H9 (cell line): ENCODE data around the gene CTDNEP1. TPM values are rescaled to one million over a fixed set of nuclear protein-coding genes. Genes with fewer than 3 reads are reported as not detected.
A peak's percentile ranks its signal among the peaks of the same experiment; 100 is the strongest.

Experiments used
- DNase-seq: peaks from one replicate; pipeline ENCODE4 v3.0.0-alpha.2; 2017
- H2AFZ ChIP-seq: one replicate; pipeline ENCODE4 v1.6.1; 2013; ENCODE audit warnings: mild to moderate bottlenecking, low read length, control low read depth, moderate library complexity
- H2AK5ac ChIP-seq: 2 replicates; pipeline ENCODE4 v1.6.1; 2013; ENCODE audit warnings: low read length, control low read depth, mixed read lengths; ENCODE audit not compliant: insufficient read length
- H2BK120ac ChIP-seq: one replicate; pipeline ENCODE4 v1.6.1; 2013; ENCODE audit warnings: low read depth, mild to moderate bottlenecking, low read length, control low read depth, inconsistent platforms; ENCODE audit not compliant: poor library complexity, severe bottlenecking
- H2BK12ac ChIP-seq: 2 replicates; pipeline ENCODE4 v1.6.1; 2013; ENCODE audit warnings: low read length, control low read depth, mixed read lengths, low read depth; ENCODE audit not compliant: insufficient read length
- H2BK15ac ChIP-seq: 2 replicates; pipeline ENCODE4 v1.6.1; 2013; ENCODE audit warnings: low read depth, low read length, control low read depth
- H2BK20ac ChIP-seq: one replicate; pipeline ENCODE4 v1.6.1; 2013; ENCODE audit warnings: low read depth, mild to moderate bottlenecking, low read length, control low read depth, inconsistent platforms; ENCODE audit not compliant: poor library complexity, severe bottlenecking
- H2BK5ac ChIP-seq: 2 replicates; pipeline ENCODE4 v1.6.1; 2013; ENCODE audit warnings: low read length, control low read depth, mixed read lengths; ENCODE audit not compliant: insufficient read length
- H3K14ac ChIP-seq: 2 replicates; pipeline ENCODE4 v1.6.1; 2013; ENCODE audit warnings: low read length, control low read depth; ENCODE audit not compliant: insufficient read depth
- H3K18ac ChIP-seq: 2 replicates; pipeline ENCODE4 v1.6.1; 2013; ENCODE audit warnings: low read depth, mild to moderate bottlenecking, mixed read lengths, low read length, control low read depth; ENCODE audit not compliant: insufficient read length
- H3K23ac ChIP-seq: 2 replicates; pipeline ENCODE4 v1.6.1; 2013; ENCODE audit warnings: low read length, control low read depth, mixed read lengths, low read depth; ENCODE audit not compliant: insufficient read length
- H3K23me2 ChIP-seq: 2 replicates; pipeline ENCODE4 v1.6.1; 2013; ENCODE audit warnings: low read depth, mild to moderate bottlenecking, mixed read lengths, low read length, control low read depth; ENCODE audit not compliant: insufficient read length, poor library complexity, severe bottlenecking
- H3K27ac ChIP-seq: 2 replicates; pipeline ENCODE4 v1.5.1; 2013; ENCODE audit warnings: low read length, control low read depth, mixed read lengths, low read depth; ENCODE audit not compliant: insufficient read length
- H3K27me3 ChIP-seq: 2 replicates; pipeline ENCODE4 v1.6.1; 2013; ENCODE audit warnings: low read length, control low read depth, inconsistent platforms; ENCODE audit not compliant: insufficient read depth
- H3K4ac ChIP-seq: 2 replicates; pipeline ENCODE4 v1.6.1; 2013; ENCODE audit warnings: low read depth, mild to moderate bottlenecking, control low read depth, inconsistent platforms, low read length, moderate library complexity
- H3K4me1 ChIP-seq: 2 replicates; pipeline ENCODE4 v1.6.1; 2013; ENCODE audit warnings: low read length, control low read depth, inconsistent platforms; ENCODE audit not compliant: insufficient read depth
- H3K4me2 ChIP-seq: 2 replicates; pipeline ENCODE4 v1.6.1; 2013; ENCODE audit warnings: low read length, control low read depth, mixed read lengths; ENCODE audit not compliant: insufficient read length, insufficient read depth
- H3K56ac ChIP-seq: 2 replicates; pipeline ENCODE4 v1.6.1; 2013; ENCODE audit warnings: low read depth, mild to moderate bottlenecking, mixed read lengths, low read length, control low read depth; ENCODE audit not compliant: insufficient read length
- H3K79me1 ChIP-seq: 2 replicates; pipeline ENCODE4 v1.6.1; 2013; ENCODE audit warnings: low read depth, mild to moderate bottlenecking, moderate library complexity, low read length, control low read depth, inconsistent platforms; ENCODE audit not compliant: insufficient read depth, poor library complexity, severe bottlenecking
- H3K79me2 ChIP-seq: 2 replicates; pipeline ENCODE4 v1.6.1; 2013; ENCODE audit warnings: low read length, control low read depth, inconsistent platforms; ENCODE audit not compliant: insufficient read depth
- H3K9ac ChIP-seq: 2 replicates; pipeline ENCODE4 v1.6.1; 2013; ENCODE audit warnings: low read length, control low read depth, mixed read lengths; ENCODE audit not compliant: insufficient read length; ENCODE audit errors: extremely low read depth
- H3K9me3 ChIP-seq: one replicate; pipeline ENCODE4 v1.6.1; 2013; ENCODE audit warnings: low read depth, low read length, inconsistent platforms; ENCODE audit not compliant: control insufficient read depth
- H3T11ph ChIP-seq: one replicate; pipeline ENCODE4 v1.6.1; 2013; ENCODE audit warnings: mild to moderate bottlenecking, low read length, control low read depth, inconsistent platforms
- H4K20me1 ChIP-seq: one replicate; pipeline ENCODE4 v1.6.1; 2013; ENCODE audit not compliant: control insufficient read depth, insufficient read length, insufficient read depth
- H4K5ac ChIP-seq: 2 replicates; pipeline ENCODE4 v1.6.1; 2013; ENCODE audit warnings: low read depth, mild to moderate bottlenecking, mixed read lengths, low read length, control low read depth; ENCODE audit not compliant: insufficient read length
- H4K8ac ChIP-seq: replicated peaks from 2 replicates; pipeline ENCODE4 v1.6.1; 2013; ENCODE audit warnings: low read length, control low read depth, mixed read lengths, low read depth; ENCODE audit not compliant: insufficient read length
- H4K91ac ChIP-seq: 2 replicates; pipeline ENCODE4 v1.6.1; 2013; ENCODE audit warnings: low read depth, mild to moderate bottlenecking, moderate library complexity, mixed read lengths, low read length, control low read depth; ENCODE audit not compliant: insufficient read length
- H3K27ac Mint-ChIP-seq, 3 experiments: 2 replicates in 2 of 3; 3 replicates in 1 of 3; pipeline ENCODE4 v1.8.0; 2020 to 2021; ENCODE audit warnings: mixed read lengths in 3 of 3, mild to moderate bottlenecking in 1 of 3, moderate library complexity in 1 of 3
- H3K27me3 Mint-ChIP-seq: 2 replicates; pipeline ENCODE4 v1.8.0; 2021; ENCODE audit warnings: low read depth, mild to moderate bottlenecking, moderate library complexity, mixed read lengths
- H3K36me3 Mint-ChIP-seq, 3 experiments: 2 replicates in 2 of 3; 3 replicates in 1 of 3; pipeline ENCODE4 v1.8.0; 2020 to 2021; ENCODE audit warnings: low read depth in 3 of 3, mixed read lengths in 3 of 3; ENCODE audit not compliant: insufficient read depth in 1 of 3
- H3K4me1 Mint-ChIP-seq, 2 experiments: 2 replicates each; pipeline ENCODE4 v1.8.0; 2020; ENCODE audit warnings: mixed read lengths in 2 of 2
- H3K4me3 Mint-ChIP-seq, 2 experiments: 2 replicates in 1 of 2; 3 replicates in 1 of 2; pipeline ENCODE4 v1.8.0; 2020 to 2021; ENCODE audit warnings: mild to moderate bottlenecking in 2 of 2, mixed read lengths in 2 of 2, moderate library complexity in 1 of 2
- H3K9me3 Mint-ChIP-seq, 2 experiments: 2 replicates in 1 of 2; 3 replicates in 1 of 2; pipeline ENCODE4 v1.8.0; 2020; ENCODE audit warnings: mild to moderate bottlenecking in 2 of 2, mixed read lengths in 2 of 2, moderate library complexity in 1 of 2
- CTCF ChIP-seq: fragments of 200-600 bp; sonication (generic); conservative IDR thresholded peaks from 3 replicates; pipeline ENCODE4 v1.8.0; 2021; ENCODE audit warnings: antibody characterized with exemption, mild to moderate bottlenecking
- WGBS: extraction: QIAGEN DNeasy Blood & Tissue Kit; methylation state at CpG from one replicate; pipeline ENCODE4 v1.1.7; 2013; ENCODE audit warnings: missing lambda C conversion rate, low lambda C conversion rate, mixed read lengths; ENCODE audit not compliant: insufficient read length; ENCODE audit errors: extremely low coverage; 5-methylcytosine and 5-hydroxymethylcytosine counted together
- total RNA-seq: library from RNA; stranded (reverse); gene quantifications from 2 replicates; pipeline ENCODE4 v1.2.1, GENCODE V29; 2021

CTDNEP1 gene
- total RNA-seq, 1 experiment from 2014 or later = 134 TPM

- no peaks in the 10 kb centered on the region for H3K9me3 Mint-ChIP-seq
- H3K27me3 Mint-ChIP-seq = no peaks in the 10 kb centered on the region; the same call in none of the 2 replicates
- peak overlapping the region in 1 of 2 experiments; percentile 35; a peak in 1 of 5 replicates for H3K4me3 Mint-ChIP-seq
- no peak overlapping the region for H2BK120ac ChIP-seq
- no peaks in the 10 kb centered on the region for H3K79me2 ChIP-seq
- H3K79me1 ChIP-seq = no peaks in the 10 kb centered on the region
- H3K27ac ChIP-seq = no peak overlapping the region
- H4K8ac ChIP-seq = no peak overlapping the region
- H3K36me3 Mint-ChIP-seq = peaks cover 22 to 38% (median 31%) of the 10 kb centered on the region in 3 experiments
- no peak overlapping the region for H2BK12ac ChIP-seq
- H2BK20ac ChIP-seq = no peak overlapping the region
- WGBS = no CpG with 5 or more reads among the region's 16 CpGs
- H3K4ac ChIP-seq = no peak overlapping the region
- no peaks in the 10 kb centered on the region for H4K20me1 ChIP-seq
- H4K5ac ChIP-seq = no peak overlapping the region
- H3K4me2 ChIP-seq = no peak overlapping the region
- no peak overlapping the region for H3K23ac ChIP-seq
- H2AFZ ChIP-seq = no peak overlapping the region
- H3K14ac ChIP-seq = no peak overlapping the region
- H3K23me2 ChIP-seq = peaks cover 3% of the 10 kb centered on the region
- no peak overlapping the region for H4K91ac ChIP-seq
- no peak overlapping the region for H3K56ac ChIP-seq
- TF ChIP-seq CTCF = no peak
- no peaks in the 10 kb centered on the region for H3K27me3 ChIP-seq
- 0 out of 7 replicates have a peak overlapping the region, but pooled peaks of 1 of the 3 experiments have one; percentile 55 for H3K27ac Mint-ChIP-seq
- H2AK5ac ChIP-seq = no peak overlapping the region
- H3K9ac ChIP-seq = no peak overlapping the region
- peaks cover 24 to 34% of the 10 kb centered on the region in 2 experiments for H3K4me1 Mint-ChIP-seq
- H3K4me1 ChIP-seq = peaks cover 1% of the 10 kb centered on the region; the same call in 1 of the 2 replicates
- no peak overlapping the region for H3K18ac ChIP-seq
- no peaks in the 10 kb centered on the region for H3K9me3 ChIP-seq
- no peak overlapping the region for H3T11ph ChIP-seq
- DNase-seq = no peak
- no peak overlapping the region for H2BK15ac ChIP-seq
- H2BK5ac ChIP-seq = no peak overlapping the region
Measured at GRCh38 chr17:7203391-7203790, 48.1 kb downstream of the CTDNEP1 start.
